Activated CD4-positive, alpha-beta T cell treated with anti-CD3 and anti-CD28 coated beads, Interleukin-2, amount 50 U/mL, for 4 hours (primary cell): Measurements from ENCODE around the gene MYH13.
"Not testable (repeated sequence)": the region's sequence is repeated elsewhere in the genome, so short reads cannot be mapped to it uniquely, and the experiment has no call there.

Experiments used
- DNase-seq, 2 experiments: peaks; one replicate each; pipeline ENCODE4 v3.0.0-alpha.2; 2020

The MYH13 gene

DNA sequence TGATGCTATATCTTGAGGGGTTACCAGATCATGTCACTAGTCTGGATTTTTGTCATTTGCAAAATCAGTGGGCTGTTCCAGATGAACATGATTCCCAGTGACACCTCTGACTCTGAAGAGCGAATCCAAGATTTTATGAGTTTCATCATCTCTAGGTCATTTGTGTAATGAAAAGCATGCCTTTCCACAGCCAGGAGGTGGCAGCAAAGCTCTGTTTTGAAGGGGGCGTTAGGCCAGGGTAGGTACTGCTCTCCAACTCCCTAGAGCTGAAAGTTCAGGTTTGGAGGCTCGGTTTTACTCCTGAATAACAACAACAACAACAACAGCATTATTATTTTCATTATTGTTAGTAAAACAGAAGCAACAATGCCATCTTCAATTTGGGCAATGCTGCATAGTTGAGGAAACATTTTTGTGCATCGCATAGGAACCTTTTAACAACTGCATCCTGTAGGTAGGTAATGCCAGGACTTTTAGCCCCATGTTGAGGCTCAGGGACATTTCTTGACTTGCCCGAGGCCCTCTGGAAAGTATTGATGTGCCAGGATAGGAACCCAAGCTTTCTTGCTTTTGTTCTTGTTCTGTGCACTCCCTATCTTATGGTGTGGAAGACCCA is 77.0 kb downstream of the MYH13 start:
- DNase-seq: no peak

DNA sequence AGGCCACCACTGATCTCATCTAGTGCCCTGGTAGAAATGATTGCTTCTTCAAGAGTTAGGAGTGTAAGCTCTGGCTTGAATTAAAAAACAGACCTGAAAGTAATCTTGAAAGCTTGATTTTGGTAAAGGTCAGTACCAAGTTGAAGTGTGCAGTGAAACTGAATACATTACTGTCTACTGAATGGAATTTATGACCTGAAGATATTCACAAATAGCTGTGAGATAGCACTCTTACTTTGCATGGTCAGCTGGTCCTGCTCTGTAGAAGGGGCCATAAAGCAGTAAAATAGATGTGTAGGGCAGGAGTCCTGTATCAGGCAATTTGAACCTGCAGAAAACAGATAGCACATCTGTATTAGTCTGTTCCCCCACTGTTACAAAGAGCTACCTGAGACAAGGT is 78.6 kb downstream of the MYH13 start:
- DNase-seq: no peak

DNA sequence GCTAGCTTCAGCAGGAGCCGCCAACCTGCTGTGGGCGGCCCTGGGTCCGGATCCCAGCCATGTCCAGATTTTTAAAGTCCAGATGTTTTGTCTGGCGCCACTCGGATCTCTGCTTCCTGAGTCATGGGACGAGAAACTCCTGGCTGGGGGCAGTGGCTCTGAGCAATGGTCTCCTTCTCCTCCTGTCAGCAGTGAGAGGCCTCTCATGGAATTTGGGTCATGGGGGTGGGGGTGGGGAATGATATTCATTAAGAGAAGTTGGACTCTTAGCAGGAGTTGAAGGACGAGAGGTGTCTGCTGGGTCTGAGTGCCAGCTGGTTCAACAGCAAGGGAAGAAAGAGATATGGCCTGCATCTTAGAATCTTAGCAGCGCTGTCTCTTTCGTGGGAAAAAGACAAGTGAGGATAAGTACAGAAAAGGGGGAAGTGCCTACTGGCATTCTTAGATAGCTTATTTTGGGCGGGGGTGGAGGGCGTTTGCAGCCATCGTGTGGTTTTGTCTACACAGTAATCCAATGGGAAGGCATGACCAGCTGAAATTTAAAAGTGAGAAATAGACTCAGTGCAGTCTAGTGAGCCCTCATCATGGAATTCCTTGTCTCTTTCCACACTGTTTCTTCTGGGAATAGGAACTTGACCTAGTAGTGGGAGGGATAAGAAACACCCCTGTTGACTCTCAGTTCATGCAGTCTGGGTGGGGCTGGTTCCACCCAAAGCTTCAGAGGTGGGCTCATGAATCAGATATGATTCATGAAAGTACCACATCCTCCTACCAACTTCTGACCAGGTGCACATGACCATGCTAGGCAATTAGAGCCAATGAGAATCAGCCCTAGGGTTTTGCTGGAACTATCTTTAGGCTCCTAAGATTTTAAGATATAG is 80.5 kb downstream of the MYH13 start:
- DNase-seq: no peak

DNA sequence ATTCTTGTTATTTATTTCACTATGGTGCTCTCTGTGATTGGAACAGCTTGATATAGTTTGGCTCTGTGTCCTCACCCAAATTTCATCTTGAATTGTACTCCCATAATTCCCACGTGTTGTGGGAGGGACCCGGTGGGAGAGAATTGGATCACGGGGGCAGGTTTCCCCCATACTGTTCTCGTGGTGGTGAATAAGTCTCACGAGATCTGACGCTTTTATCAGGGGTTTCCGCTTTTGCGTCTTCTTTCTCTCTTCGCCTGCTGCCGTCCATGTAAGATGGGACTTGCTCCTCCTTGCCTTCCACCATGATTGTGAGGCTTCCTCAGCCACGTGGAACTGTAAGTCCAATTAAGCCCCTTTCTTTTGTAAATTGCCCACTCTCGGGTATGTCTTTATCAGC is 81.2 kb downstream of the MYH13 start:
- not testable (repeated sequence) for DNase-seq

DNA sequence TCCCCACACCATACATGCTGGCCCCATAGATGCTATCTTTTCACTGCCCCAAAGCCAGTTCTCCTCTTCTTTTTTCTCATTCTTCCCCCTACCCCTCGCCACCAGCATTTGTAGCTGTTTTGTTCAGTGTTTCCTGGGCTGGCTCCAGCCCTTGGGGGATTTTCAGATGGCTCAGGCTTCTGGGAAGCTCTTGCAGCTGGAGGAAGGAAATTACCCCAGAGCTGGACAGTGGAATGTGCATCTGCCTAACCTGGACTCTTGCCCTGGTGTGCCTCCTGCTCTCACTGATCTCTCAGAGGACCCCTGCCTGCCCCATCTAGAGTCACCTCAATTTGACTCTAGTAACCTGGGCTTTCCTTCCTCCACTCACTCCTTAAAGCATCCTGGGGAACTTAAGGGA is 82.8 kb downstream of the MYH13 start:
- DNase-seq: no peak

DNA sequence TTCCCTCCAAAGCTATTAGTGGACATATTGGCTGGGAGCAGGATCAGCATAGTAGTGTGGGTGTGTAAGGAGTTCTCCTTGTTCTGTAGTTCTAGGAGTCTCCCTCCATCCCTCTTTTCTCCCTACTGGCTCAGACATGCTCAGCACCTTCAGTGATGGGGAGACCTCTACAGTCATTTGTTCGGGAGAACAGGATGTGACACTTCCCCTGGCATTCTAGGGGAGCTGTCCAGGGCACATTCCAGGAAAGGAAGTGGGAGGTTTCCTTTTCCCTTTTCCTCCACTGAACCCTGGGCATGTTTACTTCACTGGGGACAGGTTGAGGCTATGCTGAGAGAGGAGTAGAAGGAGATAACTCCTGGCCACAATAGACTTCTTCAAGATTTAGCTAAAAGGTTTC is 86.5 kb downstream of the MYH13 start:
- no peak for DNase-seq

DNA sequence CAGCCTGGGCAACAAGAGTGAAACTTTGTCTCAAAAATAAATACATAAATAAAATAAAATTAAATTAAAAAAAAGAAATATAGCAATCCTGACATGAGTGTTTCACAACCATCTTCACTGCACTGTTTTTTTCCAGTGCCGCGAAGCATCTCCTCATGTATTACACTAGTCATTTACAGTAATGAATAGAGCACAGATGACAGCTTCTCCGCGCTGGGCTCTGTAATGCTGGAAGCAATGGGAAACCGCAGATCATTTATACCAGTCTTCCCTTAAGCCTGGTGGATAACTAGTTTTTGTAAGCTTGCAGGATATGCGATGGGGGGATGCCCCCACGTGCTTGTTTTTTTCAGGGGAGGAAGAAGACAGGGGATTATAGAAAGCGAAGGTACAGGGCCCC is 86.9 kb downstream of the MYH13 start:
- no peak for DNase-seq

DNA sequence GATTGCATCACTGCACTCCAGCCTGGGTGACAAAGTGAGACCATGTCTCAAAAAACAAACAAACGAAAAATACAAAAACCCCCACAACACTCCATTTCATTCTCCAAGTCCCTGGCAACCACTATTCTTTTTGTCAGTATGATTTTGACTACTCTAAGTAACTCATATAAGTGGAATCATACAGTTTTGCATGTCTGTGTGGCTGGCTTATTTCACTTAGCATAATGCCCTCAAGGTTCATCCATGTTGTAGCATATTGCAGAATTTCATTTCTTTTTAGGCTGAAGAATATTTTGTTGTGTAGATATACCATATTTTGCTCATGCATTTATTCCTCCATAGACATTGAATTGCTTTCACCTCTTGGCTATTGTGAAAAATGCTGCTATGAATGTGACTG is 92.7 kb downstream of the MYH13 start:
- DNase-seq: no peak

DNA sequence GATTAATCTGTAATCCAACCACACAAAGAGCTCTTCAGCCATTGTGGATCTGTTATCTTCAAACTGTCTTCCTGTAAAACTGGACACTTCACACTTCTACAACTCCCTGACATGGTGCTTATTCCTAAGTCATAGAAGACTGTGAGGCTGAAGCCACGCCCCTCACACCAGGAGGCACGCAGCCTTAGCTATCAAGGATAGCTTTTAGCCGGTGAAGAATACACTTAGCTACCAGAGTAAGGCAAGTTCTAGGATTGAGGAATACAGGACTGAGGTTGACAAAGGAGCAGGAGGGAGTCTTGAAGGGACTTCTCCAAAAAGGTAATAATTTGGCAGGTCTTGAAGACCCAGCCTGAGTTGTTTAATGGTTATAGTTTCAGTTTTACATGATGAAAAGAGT is 94.6 kb downstream of the MYH13 start:
- no peak for DNase-seq

DNA sequence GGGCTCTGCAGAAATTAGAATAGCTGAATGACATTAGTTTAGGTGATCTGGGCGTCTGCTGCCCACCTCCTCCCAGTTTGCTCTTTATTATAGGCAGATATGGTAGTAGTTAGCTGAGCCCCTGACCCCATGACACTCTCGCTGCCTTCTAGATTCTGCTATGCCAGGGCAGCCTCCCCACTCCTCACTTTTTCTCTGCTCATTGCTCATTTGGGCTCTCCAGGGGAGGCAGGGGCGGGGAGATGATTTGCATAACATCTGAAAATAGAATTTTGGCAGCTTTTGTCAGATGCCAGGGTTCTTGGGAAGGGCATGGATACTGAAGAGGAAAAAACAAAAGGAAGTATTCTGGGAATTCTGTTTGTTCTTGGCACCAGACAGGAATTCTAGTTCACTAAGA is 96.4 kb downstream of the MYH13 start:
- DNase-seq: no peak

DNA sequence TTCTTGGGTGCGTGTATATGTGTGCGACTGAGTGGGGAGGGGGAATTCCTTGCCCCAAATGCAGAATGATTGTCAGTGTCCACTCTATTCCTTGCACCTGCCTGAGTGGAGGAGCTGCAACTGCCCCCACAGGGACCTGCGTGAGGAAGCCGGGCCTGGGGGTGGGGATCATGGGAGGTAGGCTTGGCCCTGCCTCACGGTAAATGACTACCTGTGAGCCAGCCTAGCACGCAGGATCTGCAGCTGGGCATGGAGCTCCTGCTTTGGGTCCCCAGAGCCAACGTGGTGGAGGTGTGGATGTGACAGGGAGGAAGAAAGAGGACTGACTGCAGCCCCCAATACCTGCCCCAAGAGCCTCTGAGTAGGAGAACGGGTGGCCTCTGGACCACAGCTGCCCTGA is 97.4 kb downstream of the MYH13 start:
- DNase-seq: no peak

DNA sequence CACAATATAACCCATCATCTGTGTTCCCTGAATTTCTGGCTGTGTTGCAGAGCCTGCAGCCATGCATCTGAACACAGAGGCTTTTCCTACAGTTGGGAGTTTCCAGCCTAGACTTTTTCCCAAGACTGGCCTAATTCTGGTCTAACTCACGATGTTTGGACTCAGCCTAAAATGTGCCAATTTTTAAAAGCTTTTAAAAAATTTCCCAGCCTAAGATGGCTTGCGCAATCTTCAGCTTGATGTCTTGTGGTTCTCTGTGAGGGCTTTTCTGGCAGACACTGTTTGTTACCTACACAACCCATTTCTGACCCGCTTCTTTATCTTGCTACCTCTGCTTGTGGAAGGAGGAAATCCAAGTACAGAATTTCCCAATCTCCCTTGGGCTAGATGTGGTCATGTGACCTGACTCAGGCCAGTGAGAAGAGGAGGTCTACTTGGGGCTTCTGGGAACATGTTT is 101.7 kb downstream of the MYH13 start:
- no peak for DNase-seq

DNA sequence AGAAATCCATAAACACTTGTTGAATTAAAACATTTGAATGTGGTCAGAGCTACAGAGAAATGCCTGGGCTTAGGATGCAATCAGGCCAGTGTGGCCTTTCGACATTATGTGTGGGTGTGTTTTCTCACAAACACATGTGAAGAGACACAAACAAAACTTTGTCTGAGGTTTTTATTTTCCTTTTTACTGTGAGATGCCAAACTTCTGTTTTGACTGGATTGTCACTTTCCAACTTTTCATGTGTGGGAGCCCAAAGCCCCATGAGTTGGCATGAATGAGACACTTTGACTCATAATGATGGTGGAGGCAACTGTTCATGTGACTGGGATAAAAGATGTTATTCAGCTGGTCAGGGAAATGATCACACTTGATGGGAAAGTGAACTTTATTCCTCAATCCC is 102.5 kb downstream of the MYH13 start:
- no peak for DNase-seq

DNA sequence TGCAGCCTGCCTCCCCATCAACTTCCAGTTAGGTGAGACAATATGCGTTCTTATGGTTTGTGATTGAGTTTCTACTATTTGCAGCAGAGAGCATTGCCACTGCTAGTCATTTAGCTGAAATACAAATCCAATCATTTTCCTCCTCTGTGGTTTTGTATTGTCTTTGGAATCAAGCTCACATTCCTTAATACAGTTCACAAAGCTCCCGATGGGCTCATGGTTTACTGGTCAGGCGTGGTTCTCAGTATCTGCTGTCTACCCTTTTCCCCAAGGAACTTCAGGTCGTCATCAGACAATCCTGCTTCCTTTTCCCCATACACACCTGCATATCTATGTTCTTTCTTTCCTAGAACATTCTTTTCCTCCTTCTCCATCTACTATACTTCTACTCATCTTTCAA is 104.8 kb downstream of the MYH13 start:
- DNase-seq: no peak

DNA sequence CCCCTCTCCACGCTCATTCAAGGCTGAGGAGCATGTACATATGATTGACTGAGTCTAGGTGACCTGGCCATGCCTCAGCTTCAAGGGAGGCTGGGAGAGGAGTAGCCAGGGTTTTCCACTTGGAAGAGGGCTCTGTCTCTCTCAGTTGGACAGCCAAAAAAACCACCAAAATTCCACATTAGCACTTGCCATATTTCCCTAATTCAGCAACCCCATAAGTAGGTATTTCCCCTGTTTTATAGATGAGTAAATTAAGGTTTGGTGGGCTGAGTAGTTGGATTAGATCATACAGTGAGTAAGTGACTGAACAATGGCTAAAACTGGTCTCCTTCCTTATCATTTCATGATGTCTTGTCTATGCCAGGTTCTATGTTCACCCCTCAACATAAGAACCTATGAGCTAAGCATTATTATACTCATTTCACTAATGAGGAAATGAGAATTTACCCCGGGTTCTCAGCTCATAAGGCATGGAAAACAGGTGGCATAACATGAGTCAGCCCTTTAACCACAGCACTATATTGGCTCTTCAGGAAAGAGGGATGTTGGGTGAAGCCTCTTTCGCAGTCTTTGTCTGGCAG is 106.4 kb downstream of the MYH13 start:
- no peak for DNase-seq

DNA sequence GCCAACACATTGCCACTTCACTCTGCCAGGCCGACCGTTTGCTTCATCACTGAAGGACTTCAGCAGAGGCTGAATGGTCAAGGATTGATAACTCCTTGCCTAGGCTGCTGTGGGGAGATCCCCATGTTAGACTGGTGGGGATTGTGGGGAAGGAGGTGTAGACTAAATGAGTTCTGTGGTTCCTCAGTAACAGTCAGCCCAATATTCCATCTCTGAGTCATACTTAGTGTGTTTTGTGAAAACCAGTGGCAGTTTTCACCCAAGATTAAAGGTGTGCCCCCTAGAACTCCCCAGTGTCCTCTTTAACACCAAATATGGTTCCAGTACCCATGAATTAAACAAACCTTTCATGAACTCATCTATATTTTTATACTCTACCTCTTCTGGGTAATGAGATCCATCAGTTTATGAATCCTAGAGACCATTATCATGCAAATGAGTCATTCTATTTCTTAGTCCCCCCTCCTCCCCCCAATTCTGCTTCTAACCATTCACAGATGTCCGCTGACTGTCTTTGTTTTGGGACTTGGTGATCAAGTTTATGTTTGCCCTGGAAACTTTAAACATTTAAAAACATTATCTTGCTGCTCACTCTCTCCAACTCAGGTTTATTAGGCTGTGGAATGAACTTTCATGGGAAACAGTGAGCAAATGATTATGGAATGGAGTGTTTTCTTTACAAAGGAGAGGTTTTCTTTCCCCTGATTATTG is 107.6 kb downstream of the MYH13 start:
- DNase-seq: no peak

DNA sequence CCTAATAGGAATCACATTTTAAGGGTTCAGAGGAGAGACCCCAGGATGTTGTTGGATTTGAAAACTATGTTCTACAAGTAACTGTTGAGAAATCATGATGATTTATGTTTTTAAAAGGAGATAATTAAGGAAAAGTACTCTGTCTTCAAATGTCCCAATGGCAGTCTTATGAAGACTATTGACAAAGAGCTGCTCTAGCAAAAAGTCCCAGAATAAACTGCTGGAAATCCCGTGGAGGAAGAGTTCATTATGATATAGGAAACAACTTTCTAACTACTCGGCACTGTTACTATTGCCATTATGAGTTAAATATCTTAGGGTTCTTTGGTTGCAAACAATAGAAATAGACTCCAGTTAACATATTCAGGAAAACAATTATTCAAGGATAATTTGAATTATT is 108.8 kb downstream of the MYH13 start:
- DNase-seq: no peak

DNA sequence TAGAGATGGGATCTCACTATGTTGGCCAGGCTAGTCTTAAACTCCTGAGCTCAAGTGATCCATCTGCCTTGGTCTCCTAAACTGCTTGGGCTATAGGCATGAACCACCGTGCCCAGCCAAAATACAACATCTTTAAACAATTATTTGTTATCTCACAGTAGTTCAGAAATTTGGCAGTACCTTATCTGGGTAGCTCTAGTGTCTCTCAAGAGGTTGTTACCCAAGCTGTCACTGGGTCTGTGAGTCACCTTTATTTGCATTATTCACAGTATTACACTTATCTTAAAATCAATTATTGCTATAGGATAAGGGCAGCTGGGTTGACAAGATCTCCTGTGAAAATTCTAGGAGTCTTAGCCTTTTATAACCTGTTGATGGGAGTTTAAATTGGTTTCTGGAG is 110.4 kb downstream of the MYH13 start:
- no peak for DNase-seq

DNA sequence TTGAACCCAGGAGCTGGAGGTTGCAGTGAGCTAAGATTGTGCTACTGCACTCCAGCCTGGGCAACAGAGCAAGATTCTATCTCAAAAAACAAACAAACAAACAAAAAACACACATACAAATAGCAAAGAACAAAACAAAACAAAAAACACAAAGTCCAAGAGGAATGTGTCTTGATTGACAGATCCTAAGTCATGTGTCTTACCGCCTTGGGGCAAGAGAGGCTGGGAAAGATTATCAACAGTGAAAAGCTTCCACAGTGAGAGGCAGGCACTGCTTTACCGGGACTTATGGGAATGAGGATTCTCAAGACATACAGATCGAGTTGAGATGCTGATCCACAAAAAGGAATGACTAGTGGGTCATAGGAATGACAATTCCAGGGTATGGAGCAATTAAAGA is 111.7 kb downstream of the MYH13 start:
- no peak for DNase-seq

DNA sequence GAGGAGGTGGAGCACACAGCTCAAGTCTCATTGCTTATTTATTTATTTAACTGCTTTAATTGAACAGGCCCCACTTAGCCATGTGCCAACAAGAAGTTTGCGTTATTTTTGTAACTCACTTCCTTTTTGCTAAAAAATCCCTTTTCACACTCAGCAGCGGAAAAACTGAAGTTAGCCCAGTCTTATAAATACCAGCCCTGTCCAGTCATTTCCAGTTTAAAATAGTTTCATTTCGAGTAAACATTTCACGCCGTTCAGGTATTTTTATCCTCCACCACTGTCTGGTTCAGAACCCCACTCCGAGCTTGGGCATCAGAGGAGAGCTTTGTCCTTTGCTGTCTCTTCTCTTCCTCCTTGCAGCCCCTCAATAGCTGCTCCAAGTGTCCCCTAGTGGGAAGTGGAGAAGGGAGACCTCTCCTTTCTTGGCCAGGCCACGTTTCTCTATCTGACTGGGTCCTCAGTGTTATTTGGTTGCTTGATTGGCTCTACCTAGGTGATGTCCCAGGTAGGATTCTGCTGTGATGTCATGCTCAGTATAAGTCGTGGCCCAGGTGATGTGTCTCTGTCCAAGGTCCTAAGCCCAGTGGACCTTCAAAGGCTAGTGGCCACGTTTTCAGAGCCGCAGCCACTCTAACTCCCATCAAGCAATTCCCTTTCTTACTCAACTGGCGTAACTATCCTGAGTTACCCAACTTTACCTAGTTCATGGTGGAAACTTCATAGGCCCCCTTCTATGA is 121.4 kb downstream of the MYH13 start:
- no peak for DNase-seq
